ENCODE measurements around the gene GAA. TPM values are rescaled to one million over a fixed set of nuclear protein-coding genes. Genes with fewer than 3 reads are reported as not detected.

GAA gene
- total and polyA plus RNA-seq, 2 of the 8 experiments (the other 6 are each of a cell fraction or from before 2014, with no cell fraction given): 14.8 to 30.0 TPM

- no peak for TF ChIP-seq ATF2 (IDR thresholded peaks at IDR 0.05; ENCODE audit: low read length)
Measured at GRCh38 chr17:80137131-80137530, 35.8 kb downstream of the GAA start (continued).
